ENCODE results near the gene CRIP2.
A peak's percentile ranks its signal among the peaks of the same experiment; 100 is the strongest.

Gene CRIP2

GRCh38 chr14:105487449-105487985 lies 12.9 kb downstream of the CRIP2 start:
- TF ChIP-seq, protein P1, sequence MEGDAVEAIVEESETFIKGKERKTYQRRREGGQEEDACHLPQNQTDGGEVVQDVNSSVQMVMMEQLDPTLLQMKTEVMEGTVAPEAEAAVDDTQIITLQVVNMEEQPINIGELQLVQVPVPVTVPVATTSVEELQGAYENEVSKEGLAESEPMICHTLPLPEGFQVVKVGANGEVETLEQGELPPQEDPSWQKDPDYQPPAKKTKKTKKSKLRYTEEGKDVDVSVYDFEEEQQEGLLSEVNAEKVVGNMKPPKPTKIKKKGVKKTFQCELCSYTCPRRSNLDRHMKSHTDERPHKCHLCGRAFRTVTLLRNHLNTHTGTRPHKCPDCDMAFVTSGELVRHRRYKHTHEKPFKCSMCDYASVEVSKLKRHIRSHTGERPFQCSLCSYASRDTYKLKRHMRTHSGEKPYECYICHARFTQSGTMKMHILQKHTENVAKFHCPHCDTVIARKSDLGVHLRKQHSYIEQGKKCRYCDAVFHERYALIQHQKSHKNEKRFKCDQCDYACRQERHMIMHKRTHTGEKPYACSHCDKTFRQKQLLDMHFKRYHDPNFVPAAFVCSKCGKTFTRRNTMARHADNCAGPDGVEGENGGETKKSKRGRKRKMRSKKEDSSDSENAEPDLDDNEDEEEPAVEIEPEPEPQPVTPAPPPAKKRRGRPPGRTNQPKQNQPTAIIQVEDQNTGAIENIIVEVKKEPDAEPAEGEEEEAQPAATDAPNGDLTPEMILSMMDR (IDR thresholded peaks at IDR 0.05; ENCODE audit: insufficient read depth, low read length, missing control alignments) = no peak
- ChIA-PET POLR2A (no interaction called here), CTCF (interaction anchor here (1.0 kb wide), 1 partner anchor 41 kb away, joined by 3 read pairs; no protein-coding TSS in a partner anchor)
- no peak for DNase-seq (ENCODE audit: low read depth, low spot score)
- H3K4me3 ChIP-seq (ENCODE audit: low read depth, low read length) = peak overlapping the region; percentile 20

DNA sequence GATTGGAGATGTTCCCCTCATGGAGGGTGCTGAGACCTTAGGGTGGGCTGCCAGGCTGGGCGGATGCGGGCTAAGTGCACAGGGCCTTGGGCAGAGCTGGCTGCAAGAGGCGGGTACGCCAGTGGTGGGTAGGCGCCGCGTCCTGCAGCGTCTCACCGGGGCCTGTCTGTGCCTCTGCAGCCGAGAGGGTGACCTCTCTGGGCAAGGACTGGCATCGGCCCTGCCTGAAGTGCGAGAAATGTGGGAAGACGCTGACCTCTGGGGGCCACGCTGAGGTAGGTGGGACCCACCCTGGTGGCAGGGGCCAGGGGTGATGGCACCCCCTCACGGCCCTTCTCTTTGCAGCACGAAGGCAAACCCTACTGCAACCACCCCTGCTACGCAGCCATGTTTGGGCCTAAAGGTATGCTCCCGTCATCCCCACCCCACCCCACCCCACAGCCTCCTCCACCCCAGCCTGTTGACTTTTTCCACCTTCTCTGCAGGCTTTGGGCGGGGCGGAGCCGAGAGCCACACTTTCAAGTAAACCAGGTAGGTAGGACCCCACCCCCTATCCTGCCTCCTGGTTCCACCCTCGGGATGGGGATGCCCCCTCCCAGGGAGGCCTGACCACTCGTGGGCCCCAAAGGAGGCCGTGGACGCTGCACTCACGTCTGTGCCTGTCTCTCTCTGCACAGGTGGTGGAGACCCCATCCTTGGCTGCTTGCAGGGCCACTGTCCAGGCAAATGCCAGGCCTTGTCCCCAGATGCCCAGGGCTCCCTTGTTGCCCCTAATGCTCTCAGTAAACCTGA lies 13.6 kb downstream of the CRIP2 start:
- POLR2A ChIA-PET = no interaction called here
- DNase-seq (ENCODE audit: low read depth, low spot score) = no peak
- CTCF ChIA-PET = interaction anchor here (0.7 to 4.6 kb wide), 5 partner anchors 7 to 123 kb away, joined by 3 to 91 read pairs (median 16); no protein-coding TSS in a partner anchor
- no peak overlapping the region; the same call in 1 of the 2 replicates for H3K4me3 ChIP-seq (ENCODE audit: low read depth, low read length)
- TF ChIP-seq, protein P1 (IDR thresholded peaks at IDR 0.05; ENCODE audit: insufficient read depth, low read length, missing control alignments) = no peak

- ChIA-PET POLR2A (interaction anchor here (2.1 kb wide), 1 partner anchor 8 kb away, joined by 17 read pairs; no protein-coding TSS in a partner anchor), CTCF (interaction anchor here (0.7 to 4.6 kb wide), 24 partner anchors 8 to 399 kb away, joined by 3 to 91 read pairs (median 4); partner anchors contain the start of gene BRF1)
- TF ChIP-seq, protein P1 (IDR thresholded peaks at IDR 0.05; ENCODE audit: insufficient read depth, low read length, missing control alignments) = no peak
- no peak for DNase-seq (ENCODE audit: low read depth, low spot score)
- H3K4me3 ChIP-seq (ENCODE audit: low read depth, low read length) = no peak overlapping the region
These were observed 14.3 kb downstream of the CRIP2 start for GRCh38 chr14:105488781-105489541.

DNA sequence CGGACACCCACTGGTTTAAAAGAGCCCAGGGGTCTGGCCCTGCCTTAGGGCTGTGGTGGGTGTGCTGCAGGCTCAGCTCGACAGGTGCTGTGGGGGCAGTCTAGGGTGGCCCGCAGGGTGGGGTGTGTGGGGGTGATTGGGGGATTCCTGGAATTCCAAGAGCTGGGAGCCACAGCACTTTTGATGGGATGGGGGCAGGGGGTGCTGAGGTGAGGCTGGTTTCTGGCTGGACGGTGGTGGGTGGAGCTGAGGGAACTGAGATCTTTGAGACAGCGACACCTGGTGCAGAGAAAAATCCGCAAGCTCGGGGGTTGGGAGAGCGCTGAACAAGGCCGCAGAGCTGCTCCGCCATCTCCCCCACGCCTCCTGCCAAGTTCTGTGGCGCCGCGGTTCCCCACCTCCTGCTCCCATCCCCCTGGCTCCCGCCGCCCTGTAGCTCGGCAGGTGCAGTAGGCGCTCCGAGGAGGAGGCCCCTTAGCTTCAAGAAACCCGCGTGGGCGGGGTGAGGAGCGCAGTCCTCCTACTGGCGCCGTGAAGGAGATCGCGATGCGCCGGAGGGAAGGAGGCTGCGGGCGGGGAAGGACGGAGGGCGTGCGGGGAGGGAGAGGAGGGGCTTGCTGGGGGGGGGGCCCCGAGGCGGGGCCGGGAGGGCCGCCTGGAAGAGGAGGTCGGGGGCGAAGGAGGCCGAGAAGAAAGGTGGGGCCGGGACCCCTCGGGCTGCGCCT lies 15.1 kb downstream of the CRIP2 start:
- DNase-seq (ENCODE audit: low read depth, low spot score) = no peak
- ChIA-PET POLR2A (interaction anchor here (2.1 kb wide), 1 partner anchor 9 kb away, joined by 17 read pairs; no protein-coding TSS in a partner anchor), CTCF (interaction anchor here (0.8 to 4.6 kb wide), 32 partner anchors 8 to 399 kb away, joined by 3 to 91 read pairs (median 4); partner anchors contain the start of gene BRF1)
- peak overlapping the region; percentile 71 for H3K4me3 ChIP-seq (ENCODE audit: low read depth, low read length)
- TF ChIP-seq, protein P1 (IDR thresholded peaks at IDR 0.05; ENCODE audit: insufficient read depth, low read length, missing control alignments) = peak; percentile 65

DNA sequence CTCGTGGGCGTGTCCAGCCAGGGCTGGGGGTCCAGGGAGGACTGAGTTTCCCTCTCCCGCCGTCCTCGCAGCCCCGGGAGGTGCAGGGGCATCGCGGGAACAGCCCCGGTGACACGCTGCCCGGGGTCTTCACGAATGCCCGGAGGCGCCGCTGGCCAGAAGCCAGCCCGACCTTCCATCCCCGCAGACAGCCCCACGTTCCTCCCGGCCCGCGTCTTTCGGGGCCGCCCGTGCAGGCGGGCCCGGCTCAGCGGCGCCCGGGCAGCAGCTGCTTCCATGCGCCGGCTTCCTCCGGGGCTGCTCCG lies 15.6 kb downstream of the CRIP2 start:
- TF ChIP-seq, protein P1 (IDR thresholded peaks at IDR 0.05; ENCODE audit: insufficient read depth, low read length, missing control alignments) = no peak
- no peak for DNase-seq (ENCODE audit: low read depth, low spot score)
- CTCF ChIA-PET = interaction anchor here (0.8 to 4.6 kb wide), 29 partner anchors 9 to 287 kb away, joined by 3 to 91 read pairs (median 5); partner anchors contain the start of gene BRF1
- POLR2A ChIA-PET = interaction anchor here (2.1 kb wide), 1 partner anchor 9 kb away, joined by 17 read pairs; no protein-coding TSS in a partner anchor
- peak overlapping the region; percentile 71 for H3K4me3 ChIP-seq (ENCODE audit: low read depth, low read length)
